OCI-M2 (cell line): ENCODE results near the gene TBXAS1.

Experiments used
- DNase-seq: peaks from one replicate; lab custom pipeline; 2025; ENCODE audit not compliant: unreplicated experiment; lab: John Stamatoyannopoulos, UW

The TBXAS1 gene

DNA sequence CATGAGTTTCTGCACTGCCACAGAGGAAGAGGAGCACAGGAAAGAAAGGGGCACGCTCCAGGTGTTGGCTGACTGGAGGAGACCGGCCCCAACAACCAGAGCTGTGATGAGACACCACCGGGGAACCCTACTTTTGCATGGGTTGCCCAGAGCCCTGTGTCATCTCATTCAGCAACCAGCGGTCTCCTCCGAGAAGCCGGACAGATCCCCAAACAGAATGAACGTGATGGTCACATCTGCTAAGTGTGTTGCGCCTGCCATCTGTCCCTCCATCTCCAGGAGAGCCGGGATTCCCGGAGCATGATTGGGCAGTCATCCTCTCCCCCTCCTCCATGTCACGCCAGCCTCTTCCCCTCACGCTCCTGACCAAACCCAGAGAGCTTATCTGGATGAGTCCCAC lies 210.8 kb downstream of the TBXAS1 start:
- no peak for DNase-seq

DNA sequence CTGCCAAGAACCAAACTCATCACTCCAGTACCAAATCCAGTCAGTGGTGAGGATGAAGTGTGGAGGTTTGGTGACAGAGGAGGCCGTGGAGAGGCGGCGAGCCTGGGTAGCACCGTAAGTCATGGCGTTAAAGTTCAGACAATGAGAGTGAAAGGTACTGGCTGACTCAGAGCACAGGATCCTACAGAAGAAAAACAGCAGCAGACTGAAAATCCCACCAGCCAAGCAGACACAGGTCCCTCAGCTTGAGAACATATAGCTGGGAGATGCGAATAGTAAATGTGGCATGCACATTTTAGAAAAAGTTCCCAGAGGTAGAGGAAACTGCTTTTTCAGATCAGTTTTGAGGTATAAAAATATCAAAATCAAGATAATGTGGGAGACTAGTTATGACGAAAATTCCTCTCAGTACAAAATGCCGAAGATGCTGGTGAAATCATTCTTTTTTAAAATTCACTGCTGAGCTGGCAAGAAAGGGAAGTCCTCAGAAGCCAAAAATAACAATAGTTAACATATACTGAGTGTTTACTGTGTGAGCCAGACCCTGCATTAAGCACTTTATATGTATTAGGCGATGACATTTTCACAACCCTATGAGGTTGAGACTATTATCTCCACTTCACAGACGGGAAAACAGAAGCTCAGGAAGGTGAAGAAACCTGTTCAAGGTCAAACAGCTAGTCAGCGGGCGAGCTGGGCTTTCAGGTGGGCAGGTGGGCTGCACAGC lies 212.8 kb downstream of the TBXAS1 start:
- no peak for DNase-seq

DNA sequence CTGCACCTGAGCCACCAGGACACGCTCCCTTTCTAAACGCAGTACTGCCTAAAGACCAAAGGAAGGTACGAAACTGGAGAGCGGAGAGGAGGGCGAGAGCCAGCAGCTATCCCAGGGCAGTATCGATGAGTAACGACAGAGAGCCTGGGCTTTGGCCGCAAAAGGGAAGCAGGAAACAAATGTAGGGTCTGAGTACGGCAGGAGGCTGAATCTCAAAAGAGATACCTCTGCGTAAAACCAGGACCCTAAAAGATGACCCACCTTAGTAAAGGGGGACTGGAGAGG lies 213.3 kb downstream of the TBXAS1 start:
- DNase-seq = no peak

DNA sequence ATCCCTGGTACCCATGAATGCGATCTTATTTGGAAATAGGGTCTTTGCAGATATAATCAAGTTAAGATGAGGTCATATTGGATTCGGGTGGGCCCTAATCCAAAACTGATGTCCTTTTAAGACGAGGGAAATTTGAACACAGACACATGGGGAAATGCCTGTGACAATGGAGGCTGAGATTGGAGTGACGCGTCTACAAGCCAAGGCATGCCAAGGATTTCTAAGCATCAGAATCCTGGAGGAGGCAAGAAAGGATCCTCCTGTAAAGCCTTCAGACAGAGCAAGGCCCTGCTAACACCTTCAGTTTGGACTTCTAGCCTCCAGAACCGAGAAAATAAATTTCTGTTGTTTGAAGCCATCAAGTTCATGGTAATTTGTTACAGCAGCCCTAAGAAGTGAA lies 215.2 kb downstream of the TBXAS1 start:
- DNase-seq = no peak

DNA sequence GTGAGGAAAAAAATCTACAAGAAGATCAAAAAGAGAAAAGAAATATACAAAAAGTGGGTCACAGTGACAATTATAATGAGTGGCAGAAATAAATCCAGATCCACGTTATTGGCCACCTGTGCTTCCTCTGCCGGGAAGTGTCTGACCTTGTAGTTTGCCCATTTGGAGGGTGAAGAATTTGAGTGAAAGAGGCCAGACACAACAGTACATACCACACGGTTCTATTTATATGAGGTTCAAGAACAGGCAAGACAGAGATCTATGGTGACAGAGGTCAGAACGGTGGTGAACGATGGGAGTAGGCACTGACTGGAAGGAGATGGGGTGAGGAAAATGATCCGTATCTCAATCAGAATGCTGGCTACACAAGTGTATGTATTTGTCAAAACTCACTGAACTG lies 216.6 kb downstream of the TBXAS1 start:
- DNase-seq = no peak

DNA sequence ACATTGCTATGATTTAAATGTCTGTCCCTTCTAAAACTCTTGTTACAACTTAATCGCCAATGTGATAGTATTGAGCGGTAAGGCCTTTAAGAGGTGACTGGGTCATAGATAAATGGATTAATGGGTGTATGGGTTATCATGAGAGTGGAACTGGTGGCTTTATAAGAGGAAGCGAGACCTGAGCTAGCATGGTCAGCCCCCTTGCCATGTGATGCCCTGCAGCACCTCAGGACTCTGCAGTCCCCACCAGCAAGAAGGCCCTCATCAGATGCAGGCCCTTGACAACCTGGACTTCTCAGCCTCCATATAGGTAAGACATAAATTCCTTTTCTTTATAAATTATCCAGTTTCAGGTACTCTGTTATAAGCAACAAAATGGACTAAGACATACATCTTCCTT lies 218.1 kb downstream of the TBXAS1 start:
- DNase-seq = no peak

DNA sequence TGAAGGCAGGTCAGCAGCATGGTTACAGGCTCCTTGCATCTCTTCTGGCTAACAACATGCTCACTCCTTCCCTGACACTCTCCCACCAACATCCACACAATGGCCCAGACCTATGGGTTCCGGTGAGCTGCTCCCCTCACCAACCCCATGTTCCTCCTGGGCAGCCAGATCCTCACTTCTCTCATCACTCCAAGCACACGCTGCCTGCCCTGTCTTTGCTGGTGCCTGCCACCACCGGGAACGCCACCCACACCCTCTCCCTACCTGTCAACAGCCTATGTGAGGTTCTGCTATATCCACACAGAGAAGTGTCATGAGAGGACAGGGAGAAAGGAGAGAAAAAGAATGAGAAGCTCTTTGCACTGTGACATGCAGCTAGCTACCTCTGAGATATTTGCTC lies 219.1 kb downstream of the TBXAS1 start:
- DNase-seq = no peak

DNA sequence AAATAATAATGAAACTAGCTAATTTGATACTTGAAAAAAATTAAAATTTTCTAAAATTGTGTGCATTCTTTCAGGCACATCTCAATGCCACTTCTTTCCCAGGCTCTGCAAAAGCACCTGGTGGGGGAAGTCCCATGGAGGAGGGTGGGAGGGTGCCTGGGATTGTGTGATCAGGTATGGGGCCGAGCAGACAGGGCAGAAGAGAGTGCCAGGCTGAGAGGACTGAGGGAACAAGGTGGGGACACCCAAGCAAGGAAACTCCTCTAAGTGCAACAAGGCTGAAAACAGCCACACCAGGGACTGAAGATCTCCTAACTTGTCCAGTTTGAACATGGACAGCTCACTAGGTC lies 219.9 kb downstream of the TBXAS1 start:
- no peak for DNase-seq

DNA sequence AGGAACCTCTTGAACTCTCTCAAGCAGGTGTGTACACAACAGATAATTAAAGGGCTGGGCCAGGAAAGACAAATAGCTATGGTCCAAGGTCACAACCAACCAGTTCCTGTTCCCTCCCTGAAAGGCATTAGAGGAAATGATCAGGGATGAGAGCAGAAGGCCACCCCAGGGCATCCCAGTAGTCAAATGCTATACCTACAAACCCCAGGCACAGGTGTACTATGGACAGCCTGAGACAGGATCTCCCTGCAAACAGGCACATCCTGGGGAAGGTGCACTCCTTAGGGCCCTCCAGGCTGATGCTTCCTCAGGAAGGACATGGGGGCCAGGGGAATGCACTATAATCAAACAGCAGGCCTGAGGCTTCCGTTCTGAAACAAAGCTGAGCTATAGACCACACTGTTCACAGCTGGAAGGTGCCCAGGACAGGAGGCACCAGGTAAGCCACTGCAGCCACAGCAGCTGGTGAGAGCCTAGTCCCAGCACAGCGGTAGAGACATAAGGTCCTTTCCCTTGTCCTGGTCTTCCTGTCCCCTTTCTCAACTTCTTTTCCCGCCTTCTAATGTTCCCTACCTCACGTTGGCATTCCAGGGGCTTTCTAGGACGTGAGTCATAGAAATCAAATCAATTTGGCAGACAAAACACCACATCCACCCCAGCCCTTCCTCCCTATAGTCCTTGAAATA lies 220.4 kb downstream of the TBXAS1 start:
- DNase-seq = no peak

DNA sequence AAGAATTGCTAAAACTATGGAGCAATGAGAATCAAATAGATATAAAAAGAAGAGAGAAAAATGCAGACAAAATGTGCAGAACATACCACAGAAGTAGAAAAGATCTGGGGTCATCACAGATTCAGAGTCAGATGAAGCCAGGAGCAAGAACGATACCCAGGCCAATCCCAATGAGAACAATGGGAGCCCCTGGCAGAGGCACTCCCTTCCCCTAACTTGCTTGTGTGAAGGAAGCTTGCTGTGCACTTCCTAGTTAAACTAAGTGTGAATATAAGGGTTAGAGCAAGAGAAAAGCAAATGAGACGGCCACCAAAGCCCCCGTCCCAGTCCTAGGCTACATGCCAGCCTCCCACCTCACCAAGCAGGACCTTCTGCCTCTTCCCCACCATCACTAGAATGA lies 221.0 kb downstream of the TBXAS1 start:
- DNase-seq = no peak

DNA sequence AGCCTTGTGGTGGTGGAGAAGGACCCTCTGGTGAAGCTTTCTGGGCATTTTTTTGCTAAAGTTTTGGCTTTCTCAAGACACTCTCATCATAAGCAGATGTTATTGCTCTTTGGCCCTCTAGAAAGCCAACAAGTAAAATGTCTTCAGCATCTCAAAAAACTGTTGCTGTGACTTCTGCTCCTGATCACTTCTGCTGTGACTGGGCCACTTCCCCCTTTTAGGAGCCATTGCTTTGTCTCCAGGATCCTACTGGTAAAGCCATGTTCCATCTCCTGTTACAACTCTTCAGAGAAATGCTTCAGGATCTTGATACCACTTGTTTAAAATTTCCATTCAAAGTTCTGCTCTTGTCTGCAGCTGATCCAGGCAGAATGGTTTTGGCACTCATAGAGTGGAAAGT lies 222.8 kb downstream of the TBXAS1 start:
- no peak for DNase-seq

DNA sequence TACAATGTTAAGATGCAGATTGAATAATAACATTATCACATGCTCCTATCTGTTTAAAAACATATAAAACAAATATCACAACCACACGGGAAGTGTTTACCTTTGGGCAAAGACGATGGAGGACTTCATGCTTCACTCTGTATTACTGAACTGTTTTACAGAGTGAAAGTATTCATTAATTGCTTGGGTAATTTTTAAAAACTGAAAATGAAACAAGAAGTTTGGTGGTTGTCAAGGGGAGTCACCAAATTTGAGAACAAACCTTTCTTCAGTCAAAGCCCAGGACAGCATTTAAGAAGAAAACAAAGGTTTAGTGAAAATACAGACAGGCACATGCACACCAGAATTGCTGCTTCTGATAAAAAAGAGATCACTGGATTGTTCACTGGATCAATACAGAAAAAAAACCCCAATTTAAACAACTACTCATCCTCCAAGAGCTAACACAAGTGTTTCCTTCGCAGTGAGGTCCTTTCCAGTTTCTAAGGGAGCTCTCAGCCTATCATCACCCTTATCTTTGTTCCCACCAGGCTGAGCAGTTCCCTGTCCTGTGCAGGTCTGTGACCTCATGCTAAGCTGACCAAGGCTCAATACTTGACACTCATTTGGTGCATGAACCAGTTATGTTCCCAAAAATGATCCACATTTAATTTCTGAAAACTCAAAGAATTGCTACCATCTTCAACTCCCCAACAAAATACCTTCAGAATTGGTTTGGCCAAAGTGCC lies 224.9 kb downstream of the TBXAS1 start:
- no peak for DNase-seq

DNA sequence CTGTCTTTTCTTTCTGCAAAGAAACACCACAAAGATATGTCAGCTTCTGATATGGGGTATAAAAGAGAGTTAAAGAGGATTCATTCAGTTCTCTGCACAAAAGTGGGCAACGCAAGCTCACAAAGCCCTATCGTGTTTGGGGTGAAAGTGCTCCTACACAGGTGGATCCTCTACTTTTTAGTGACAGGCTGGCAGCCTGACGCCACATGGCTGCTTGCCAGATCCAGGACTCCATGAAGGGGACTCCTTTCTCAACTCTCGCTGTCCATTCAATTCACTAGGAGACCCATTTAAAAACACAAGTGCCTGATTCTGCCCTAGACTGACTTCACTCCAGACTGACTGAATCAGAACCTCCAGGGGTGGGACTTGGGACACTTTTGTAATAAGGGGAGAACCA lies 225.7 kb downstream of the TBXAS1 start:
- no peak for DNase-seq

DNA sequence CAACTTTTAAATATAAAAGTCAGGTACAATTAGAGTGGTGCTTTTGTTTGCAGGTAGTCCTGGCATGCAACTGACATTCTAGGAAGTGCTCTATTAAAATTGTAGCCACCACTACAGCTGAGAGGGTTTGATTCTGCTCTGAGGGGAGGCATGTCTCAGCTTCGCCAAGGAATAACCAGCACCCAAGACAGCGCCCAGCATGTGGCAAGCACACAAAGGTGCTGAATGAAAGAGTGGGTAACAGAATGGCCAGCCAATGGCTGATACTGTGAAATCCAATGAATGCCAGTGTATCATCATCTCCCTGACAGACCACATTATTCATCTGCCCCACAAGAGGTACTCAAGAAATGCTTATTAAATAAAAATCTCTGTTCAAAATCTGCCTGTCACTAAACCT lies 226.8 kb downstream of the TBXAS1 start:
- no peak for DNase-seq

DNA sequence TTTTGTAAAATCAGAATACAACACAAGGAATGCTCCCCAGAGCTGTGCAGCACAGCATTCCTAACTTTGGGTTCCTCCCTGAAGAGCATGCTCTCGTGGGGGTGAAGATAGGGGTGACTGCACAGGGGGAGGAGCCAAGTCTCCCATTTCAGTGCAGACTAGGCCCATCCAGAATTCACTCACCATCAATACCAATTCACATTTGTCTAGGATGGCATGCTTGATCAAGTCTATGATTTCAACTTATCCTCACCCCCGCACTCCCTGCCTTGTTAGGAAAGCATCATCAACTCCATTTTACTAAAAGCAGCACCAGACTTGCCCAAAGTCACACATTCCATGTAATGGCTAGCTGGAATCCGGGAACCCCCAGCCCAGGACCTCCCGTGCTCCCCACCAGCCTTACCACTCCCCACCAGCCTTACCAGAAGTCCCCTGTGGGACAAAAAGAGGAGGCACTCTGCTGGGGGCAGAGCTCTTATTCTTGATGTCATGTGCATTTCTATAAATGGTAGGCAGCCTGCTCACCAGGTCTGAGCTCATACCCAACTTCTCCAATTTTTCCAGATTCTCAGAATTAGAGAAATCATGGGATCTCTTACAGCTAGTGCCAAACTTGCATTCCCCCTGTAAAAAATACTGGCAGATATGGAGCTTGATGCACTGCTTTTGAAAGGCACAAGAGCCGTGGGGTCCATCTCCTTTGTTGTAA lies 227.5 kb downstream of the TBXAS1 start:
- no peak for DNase-seq

DNA sequence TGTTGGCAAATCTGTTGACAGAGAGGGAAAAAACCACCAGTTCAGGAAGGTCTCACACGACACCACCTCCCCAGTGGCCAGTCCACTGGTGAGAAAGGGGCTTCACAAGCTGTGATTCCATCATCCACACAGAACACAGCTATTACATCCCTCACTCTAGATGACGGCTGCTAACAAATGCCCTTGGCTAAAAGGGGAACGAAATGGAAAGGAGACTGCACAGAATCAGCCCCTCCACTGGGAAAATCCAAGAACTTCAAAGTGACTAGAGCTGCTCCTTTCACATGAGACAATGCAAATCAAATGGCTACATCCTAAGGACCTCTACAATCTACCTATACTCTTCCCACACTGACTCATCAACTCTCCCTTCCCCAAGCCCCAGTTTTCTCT lies 228.1 kb downstream of the TBXAS1 start:
- DNase-seq = no peak

DNA sequence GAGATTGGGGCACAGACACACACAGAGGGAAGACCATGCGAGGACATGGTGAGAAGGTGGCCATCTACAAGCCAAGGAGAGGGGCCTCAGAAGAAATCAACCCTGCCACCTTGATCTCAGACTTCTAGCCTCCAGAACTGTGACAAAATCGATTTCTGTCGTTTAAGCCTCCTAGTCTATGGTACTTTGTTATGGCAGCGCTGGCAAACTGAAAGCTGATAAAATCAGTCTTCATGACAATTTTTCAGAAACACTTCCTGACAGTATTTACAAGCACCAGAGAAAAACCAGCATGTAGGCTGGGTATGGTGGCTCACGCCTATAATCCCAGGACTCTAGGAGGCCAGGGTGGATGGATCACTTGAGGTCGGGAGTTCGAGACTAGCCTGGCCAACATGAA lies 229.5 kb downstream of the TBXAS1 start:
- no peak for DNase-seq

DNA sequence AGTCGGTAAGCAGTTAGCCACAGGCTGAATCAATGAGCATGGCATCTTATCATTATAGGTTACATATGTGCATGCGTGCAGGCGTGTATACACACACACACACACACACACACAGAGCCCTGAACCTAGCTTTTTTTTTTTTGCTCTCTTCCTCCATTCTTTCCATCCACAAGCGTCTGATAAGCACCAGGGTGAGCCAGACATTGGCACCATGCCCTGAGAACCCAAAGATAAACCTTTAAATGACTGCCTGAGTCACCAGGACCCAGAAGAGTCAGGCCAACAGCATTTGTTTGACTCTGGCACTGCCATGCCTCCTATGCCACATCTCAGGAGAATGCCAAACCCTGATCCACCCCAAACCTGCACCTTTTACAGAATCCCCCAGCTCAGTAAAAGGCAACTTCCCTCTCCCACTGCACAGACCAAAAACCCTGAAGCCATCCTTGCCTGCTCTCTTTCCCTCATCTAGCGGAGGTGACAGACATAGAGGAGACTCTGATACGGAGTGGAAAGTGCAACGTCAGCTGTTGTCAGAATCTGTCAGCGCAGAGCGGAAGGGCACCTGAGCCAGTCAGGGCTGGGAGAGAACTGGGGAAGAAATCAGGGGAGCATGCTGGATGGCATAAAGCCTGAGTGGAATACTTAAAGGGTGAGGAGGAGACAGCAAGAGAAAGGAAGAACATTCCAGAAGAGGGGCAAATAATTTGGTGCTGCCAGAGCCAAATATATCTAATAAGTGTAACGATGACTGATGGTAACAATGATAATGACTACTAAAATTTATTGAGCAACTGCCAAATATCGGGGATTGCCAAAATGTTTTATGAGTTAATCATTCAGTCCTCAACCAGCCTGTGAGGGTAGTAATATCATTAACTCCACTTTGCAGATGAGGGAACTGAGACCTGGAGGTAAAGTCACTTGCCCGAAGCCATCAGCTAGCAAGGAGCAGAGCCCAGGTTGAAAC lies 230.5 kb downstream of the TBXAS1 start:
- no peak for DNase-seq

DNA sequence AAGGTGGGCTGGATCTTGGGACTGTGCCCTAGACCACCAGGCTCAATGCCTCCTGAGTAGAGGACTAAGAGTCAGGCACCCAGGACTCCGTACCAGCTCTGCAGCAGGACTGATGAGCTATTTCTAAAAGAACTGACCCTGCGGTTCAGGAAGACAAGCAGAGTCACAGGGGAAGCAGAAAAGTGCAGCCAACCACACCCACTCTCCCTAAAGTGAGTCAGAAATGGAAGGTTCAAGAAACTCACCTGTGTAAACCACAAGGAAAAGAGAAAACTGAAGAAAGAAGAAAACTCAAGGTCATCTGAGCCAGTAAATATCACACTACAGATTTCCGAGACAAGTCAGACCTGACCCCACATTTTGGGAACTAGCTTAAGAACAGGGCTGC lies 231.2 kb downstream of the TBXAS1 start:
- DNase-seq = no peak

DNA sequence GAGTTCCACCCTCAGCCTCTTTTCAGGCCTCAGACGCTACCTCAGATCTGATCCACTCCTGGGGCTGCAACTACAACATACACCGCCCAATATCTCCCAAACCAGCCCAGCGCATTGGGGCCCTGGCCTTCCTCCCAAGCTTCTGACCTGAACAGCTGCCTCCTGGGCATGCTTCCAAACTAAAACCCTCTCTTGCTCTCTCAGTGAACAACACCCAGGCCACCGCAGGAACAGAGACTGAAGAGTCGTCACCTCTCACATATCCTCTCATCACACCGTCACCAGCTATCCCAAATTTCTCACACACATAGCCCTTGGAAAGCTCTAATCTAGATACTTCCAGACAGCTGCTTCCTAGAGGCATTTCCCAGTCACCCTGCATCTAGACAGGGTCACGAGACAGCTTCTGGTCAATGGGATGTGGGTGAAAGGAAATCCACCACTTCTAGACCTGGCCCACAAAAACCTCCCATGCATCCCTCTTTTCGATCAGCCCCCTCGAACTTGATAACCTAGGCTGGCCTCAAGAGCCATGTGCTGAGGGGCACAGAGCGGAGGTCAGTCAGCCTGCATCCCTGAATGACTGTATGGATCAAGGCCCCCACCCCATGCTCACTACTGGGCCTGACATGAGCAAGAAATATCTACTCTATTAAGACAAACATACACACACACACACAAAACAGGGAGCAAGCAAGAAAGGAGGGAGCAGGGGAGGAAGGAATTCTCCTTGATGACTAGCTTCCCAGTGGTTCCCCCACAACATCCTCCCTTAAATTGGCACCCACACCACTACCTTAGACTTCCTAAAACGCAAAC lies 231.9 kb downstream of the TBXAS1 start:
- DNase-seq = no peak
